T follicular helper cell (primary cell): Measurements from ENCODE around the gene HOMER3.
A peak's percentile ranks its signal among the peaks of the same experiment; 100 is the strongest.
"Not testable (repeated sequence)": the region's sequence is repeated elsewhere in the genome, so short reads cannot be mapped to it uniquely, and the experiment has no call there.

Experiments used
- DNase-seq: peaks from one replicate; pipeline ENCODE4 v3.0.0-alpha.2; 2020; ENCODE audit warnings: low read depth

The HOMER3 gene

GRCh38 chr19:18954094-18954493 lies 13.1 kb upstream of the HOMER3 start:
- DNase-seq, result no peak

GRCh38 chr19:18952364-18953003 lies 11.5 kb upstream of the HOMER3 start:
- DNase-seq, result not testable (repeated sequence)

- no peak for DNase-seq
These were observed 10.8 kb upstream of the HOMER3 start for GRCh38 chr19:18951721-18952281.

- DNase-seq, result no peak
These were observed 8.8 kb upstream of the HOMER3 start for GRCh38 chr19:18949858-18950257.

- no peak for DNase-seq
These were observed 7.9 kb upstream of the HOMER3 start for GRCh38 chr19:18948976-18949356.

DNA sequence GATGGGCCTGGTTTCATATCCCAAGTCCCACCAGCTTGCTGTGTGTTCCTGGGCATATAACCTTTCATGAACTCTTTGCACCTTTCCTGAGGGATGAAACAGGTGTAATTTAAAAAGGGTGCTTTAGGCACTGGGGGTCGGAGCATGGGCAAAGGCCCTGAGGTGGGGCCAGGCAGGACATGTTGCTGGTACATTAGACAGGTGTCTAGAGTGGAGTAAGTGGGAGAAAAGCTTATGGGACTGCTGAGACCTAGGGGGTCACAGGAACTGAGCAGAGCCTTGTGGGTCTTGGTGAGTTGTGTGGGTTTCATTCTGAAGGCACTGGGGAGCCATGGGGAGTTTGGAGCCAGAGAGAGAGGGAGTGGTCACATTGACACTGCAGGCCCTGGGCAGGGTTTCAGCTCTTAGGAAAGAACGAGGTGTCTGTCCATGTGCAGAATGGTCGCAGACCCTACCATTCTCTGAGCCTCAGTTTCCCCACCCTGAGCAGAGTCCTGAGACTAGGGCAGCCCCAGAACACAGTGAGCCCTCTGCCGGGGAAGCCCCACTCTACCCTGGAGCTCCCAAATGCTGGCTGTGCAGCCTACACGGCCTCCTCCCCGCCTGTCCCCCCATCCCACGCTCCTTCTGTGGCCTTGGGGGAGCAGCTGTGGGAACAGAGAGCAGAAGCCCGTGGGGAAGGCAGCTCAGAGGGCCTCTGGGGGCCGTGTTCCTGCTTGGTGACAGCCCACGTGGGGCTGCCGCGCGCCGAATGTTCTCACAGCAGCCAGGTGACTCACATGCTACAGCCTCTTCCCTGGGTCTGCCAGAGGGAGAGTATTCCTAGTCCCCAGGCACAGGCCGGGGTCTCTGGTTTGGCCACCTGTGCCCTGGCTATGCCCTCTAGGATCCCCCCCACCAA lies 7.3 kb upstream of the HOMER3 start:
- no peak for DNase-seq

- DNase-seq, result no peak
These were observed 5.9 kb upstream of the HOMER3 start for GRCh38 chr19:18946918-18947317.

- DNase-seq, result no peak
These were observed 5.3 kb upstream of the HOMER3 start for GRCh38 chr19:18946335-18946734.

- no peak for DNase-seq
These were observed 4.3 kb upstream of the HOMER3 start for GRCh38 chr19:18945297-18945696.

DNA sequence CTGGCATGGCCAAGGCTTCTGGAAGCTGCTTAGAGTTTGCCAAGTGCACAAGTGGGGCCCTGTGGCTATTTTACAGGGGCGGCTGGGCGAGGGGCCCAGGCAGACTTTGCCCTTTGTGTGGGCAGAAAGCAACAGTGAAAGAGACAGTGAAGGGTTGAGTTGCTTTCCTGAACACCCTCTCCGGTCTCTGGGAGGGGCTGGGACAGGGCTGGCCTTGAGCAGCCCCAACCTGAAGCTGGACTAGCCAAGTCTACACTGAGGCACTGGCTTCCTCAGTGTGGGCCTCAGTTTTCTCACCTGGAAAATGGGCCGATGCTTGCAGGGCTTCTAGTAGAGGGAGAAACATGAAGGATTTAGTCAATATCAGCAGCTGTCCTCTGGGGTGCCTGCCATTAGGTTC lies 2.4 kb upstream of the HOMER3 start:
- no peak for DNase-seq

- DNase-seq, result no peak
These were observed 1.7 kb upstream of the HOMER3 start for GRCh38 chr19:18942692-18943091.

GRCh38 chr19:18941628-18942354 lies 774 bp upstream of the HOMER3 start:
- no peak for DNase-seq

- no peak for DNase-seq
These were observed 872 bp downstream of the HOMER3 start for GRCh38 chr19:18939922-18940768.

GRCh38 chr19:18939163-18939562 lies 1.9 kb downstream of the HOMER3 start:
- no peak for DNase-seq

DNA sequence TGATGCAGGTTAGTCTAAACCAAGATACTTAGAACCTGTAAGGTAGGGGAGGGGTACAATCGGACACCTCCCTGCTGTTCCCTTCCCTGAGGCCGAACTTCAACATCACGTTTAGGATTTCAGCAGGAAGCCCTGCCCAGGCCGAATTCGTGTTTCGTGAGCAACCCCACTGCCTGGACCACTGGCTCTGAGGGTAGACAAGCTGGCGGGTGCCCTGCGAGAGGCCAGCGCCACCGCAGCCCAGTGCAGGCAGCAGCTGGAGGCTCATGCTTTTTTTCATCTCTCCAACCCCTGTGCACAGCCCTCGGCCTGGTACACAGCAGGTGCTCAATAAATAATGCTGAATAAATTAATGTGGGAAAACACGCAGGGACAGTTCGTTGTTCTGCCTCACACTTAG lies 7.7 kb downstream of the HOMER3 start:
- DNase-seq, result no peak

DNA sequence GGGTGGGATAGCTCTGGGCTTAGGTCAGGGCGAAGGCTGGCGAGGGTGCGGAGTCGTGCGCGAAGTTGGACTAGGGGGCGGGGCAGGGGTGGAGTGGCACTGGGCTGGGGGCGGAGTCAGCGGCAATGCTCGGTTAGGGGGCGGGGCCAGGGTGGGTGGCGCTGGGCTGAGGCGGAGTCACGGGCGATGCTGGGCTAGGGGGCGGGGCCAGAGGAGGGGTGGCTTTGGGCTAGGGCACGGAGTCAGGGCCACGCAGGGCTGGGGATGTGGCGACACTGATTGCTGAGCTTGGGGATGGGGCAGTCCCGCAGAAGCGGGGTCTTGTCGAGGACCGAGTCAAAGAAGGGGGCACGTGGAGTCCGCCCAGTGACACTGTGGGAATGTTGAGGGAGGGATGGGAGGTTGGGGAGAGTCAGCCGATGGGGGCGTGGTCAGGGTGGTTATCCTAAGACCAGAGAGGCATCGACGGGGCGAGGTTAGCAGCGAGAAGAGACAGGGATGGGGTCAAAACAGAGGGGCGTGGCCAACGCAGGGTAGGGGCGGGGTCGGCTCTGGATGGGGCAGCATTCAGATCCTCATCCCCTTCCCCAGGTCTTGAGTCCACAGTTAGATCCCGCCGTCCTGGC lies 8.7 kb downstream of the HOMER3 start:
- peak; percentile 85 for DNase-seq

DNA sequence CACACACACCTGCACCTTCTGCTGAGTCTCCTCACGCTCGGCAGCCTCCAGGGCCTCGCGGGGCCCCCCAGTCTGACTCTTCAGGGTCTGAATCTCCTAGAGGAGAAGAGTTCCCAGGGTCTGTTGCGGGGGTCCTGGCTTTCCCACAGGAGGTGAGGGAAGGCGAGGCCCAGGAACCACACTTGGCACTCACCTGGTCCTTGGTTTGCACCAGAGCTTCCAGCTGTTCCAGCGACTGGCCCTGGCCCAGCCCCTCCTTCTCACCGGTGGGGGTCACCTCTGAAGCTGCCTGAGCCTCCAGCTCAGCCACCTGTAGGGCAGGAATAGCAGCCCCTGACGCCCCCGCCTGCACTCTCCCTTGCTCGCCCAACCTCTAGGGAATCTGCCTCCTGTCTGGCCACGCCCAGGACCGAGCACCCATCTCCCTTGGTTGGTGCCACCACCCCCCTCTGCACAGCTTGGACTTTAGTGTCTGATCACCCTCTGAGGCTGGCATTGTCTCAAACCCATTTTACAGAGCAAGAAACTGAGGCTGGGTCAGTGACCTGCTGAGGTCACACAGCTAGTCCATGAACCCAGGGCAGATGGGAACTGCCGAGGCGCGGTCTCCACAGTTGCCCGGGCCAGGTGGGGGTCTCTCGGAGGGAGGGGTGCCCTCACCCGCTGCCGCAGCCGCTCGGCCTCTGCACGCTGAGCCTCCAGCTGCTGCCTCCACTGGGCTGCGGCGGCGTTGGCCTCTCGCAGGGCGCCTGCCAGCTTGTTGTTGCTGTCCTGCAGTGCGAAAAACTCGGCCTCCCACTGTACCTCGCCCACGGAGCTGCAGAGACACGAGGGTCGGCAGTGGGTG lies 9.5 kb downstream of the HOMER3 start:
- no peak for DNase-seq

GRCh38 chr19:18929311-18929710 lies 11.7 kb downstream of the HOMER3 start:
- DNase-seq, result no peak

GRCh38 chr19:18928018-18928805 lies 12.8 kb downstream of the HOMER3 start:
- DNase-seq, result no peak
